NT2/D1 (cell line): ENCODE results near the gene SAA1.
"Not testable (repeated sequence)": the region's sequence is repeated elsewhere in the genome, so short reads cannot be mapped to it uniquely, and the experiment has no call there.

Experiments
- DNase-seq: peaks from one replicate; pipeline ENCODE4 v3.0.0-alpha.2; 2011; ENCODE audit warnings: low read depth, low spot score
- H3K27me3 ChIP-seq: 2 replicates; pipeline ENCODE4 v1.6.0; 2011; ENCODE audit warnings: mild to moderate bottlenecking; ENCODE audit not compliant: insufficient read length, insufficient read depth
- H3K36me3 ChIP-seq: 2 replicates; pipeline ENCODE4 v1.6.1; 2011; ENCODE audit warnings: mild to moderate bottlenecking, low read length, mixed read lengths; ENCODE audit not compliant: insufficient read depth, insufficient read length
- H3K4me1 ChIP-seq: 2 replicates; pipeline ENCODE4 v1.5.1; 2011; ENCODE audit not compliant: insufficient read depth, insufficient read length
- H3K4me3 ChIP-seq: 2 replicates; pipeline ENCODE4 v1.5.1; 2011; ENCODE audit warnings: low read depth; ENCODE audit not compliant: insufficient read length
- H3K9ac ChIP-seq: 2 replicates; pipeline ENCODE4 v1.6.0; 2011; ENCODE audit warnings: low read depth; ENCODE audit not compliant: insufficient read length
- H3K9me3 ChIP-seq: 2 replicates; pipeline ENCODE4 v1.5.1; 2011; ENCODE audit warnings: mild to moderate bottlenecking, low read length; ENCODE audit not compliant: insufficient read depth
- SUZ12 ChIP-seq: IDR thresholded peaks from 2 replicates; pipeline ENCODE4 v1.6.1; 2011; ENCODE audit not compliant: insufficient read length, insufficient read depth; ENCODE audit errors: extremely low read depth
- YY1 ChIP-seq: IDR thresholded peaks from 2 replicates; pipeline ENCODE4 v1.6.1; 2011; ENCODE audit not compliant: insufficient read length, insufficient read depth
- ZNF274 ChIP-seq: IDR thresholded peaks from 2 replicates; pipeline ENCODE4 v1.6.1; 2011; ENCODE audit warnings: mild to moderate bottlenecking, low read depth, low read length

SAA1 gene

DNA sequence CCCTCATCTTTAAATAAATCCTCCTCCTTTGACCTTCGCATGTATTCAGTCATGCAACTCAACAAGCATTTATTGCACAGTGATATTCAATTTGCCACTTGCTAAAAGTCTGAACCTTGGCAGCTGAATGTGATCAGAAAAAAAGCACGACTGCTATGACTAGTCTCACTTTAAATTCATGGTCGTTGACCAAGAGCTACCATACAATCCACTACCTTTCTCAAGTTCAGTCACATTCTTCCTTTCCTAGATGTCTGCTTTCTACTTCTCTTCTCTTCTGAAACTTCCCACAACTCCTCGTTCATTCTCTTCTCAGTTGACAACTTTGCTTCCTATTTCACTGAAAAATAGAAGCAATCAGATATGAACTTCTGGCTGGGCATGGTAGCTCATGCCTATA lies 2.0 kb upstream of the SAA1 start:
- no peak overlapping the region for H3K4me3 ChIP-seq
- no peak for DNase-seq
- no peaks in the 10 kb centered on the region for H3K4me1 ChIP-seq
- no peaks in the 10 kb centered on the region for H3K9me3 ChIP-seq
- H3K36me3 ChIP-seq: no peaks in the 10 kb centered on the region
- H3K9ac ChIP-seq: no peak overlapping the region
- TF ChIP-seq YY1: no peak
- no peak for TF ChIP-seq SUZ12
- no peak for TF ChIP-seq ZNF274
- H3K27me3 ChIP-seq: no peaks in the 10 kb centered on the region

DNA sequence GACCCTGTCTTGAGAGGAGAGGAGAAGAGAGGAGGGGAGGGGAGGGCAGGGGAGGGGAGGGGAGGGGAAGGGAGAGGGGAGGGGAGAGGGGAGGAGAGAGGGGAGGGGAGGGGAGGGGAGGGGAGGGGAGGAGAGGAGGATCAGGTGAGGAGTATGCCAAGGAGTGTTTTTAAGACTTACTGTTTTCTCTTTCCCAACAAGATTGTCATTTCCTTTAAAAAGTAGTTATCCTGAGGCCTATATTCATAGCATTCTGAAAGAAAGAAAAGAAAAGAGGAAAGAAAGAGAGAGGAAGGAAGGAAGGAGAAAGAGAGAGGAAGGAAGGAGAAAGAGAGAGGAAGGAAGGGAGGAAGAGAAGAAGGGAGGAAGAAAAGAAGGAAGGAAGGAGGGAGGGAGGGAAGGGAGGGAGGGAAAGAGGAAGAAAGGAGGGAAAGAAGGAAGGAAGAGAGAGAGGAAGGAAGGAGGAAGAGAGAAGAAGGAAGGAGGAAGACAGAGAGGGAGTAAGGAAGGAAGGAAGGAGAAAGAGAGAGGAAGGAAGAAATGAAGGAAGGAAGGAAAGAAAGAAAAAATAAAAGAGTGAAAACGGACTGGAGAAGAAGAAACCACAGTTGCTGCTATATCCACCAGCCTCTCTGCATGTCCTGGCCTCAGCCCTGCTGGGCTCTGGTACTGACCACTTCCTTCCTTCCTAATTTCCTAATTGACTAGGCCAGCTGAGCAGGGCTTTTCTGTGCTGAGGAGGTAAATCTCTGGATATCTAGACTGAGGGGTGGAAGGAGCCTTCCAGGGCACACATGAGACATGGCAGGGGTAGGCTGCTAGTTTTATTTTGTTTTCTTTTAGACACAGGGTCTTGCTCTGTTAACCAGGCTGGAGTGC lies 1.1 kb upstream of the SAA1 start:
- TF ChIP-seq YY1: no peak
- no peak for TF ChIP-seq SUZ12
- TF ChIP-seq ZNF274: no peak
- no peak for DNase-seq
- Histone ChIP-seq H3K9ac (no peak overlapping the region), H3K4me1 (no peaks in the 10 kb centered on the region), H3K9me3 (no peaks in the 10 kb centered on the region), H3K27me3 (no peaks in the 10 kb centered on the region), H3K4me3 (no peak overlapping the region), H3K36me3 (no peaks in the 10 kb centered on the region)

DNA sequence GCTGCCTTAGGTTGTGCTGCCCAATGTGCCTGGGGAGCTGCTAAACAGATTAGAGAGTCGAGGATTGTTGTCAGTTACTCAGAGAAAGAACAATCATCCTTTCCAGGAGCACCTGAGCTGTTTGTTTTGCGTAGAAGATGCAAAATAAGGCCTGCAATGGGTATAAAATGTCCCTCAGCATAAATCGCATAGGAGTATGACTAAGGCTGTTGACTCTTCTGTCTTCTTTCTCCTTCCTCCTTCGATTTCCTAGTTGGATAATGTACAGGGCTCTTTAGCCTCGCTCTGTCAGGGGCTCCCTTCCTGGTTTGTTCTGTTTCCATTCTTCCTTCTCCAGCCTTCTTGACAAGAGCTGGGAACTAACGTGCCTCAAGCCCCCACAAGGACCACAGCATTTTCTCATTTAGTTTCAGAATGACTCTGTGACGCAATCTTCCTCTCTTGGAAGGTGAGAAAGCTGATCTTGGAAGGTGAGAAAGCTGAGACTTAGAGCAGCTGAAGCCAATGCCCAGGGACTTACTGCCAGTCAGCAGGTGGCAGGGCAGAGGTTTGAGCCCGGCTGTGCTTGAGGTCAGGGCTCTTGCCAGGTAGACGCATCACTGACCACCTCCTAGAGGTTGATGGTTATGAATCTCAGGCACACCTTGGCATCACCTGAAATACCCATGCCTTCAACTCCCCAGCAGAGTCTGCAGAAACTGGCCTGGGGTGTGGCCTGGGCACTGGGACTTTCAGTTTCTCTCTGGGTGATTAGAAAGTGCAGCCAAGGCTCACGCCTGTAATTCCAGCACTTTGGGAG lies 1.5 kb downstream of the SAA1 start:
- not testable (repeated sequence) for H3K4me3 ChIP-seq, H3K9ac ChIP-seq, H3K27me3 ChIP-seq, DNase-seq, H3K36me3 ChIP-seq, H3K9me3 ChIP-seq, H3K4me1 ChIP-seq

DNA sequence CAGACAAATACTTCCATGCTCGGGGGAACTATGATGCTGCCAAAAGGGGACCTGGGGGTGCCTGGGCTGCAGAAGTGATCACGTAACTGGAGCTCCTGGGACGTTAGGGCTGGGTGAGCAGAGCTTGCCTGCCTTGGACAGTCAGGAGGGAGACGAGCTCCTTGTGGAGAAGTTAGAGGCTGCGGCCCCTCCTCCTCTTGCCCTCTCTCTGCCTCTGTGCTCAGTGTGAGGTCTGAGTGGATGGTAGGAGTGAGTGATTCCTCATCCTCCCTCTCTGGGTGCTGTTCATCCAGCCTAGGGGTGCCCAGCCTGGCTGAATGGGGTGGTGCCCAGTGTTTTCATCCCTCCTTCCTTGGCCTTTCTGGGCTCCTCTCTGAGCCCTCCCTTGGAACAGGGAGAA lies 3.2 kb downstream of the SAA1 start:
- not testable (repeated sequence) for H3K9me3 ChIP-seq, H3K36me3 ChIP-seq, H3K4me1 ChIP-seq, DNase-seq, H3K4me3 ChIP-seq, H3K27me3 ChIP-seq
- peak overlapping the region; percentile 32 for H3K9ac ChIP-seq

DNA sequence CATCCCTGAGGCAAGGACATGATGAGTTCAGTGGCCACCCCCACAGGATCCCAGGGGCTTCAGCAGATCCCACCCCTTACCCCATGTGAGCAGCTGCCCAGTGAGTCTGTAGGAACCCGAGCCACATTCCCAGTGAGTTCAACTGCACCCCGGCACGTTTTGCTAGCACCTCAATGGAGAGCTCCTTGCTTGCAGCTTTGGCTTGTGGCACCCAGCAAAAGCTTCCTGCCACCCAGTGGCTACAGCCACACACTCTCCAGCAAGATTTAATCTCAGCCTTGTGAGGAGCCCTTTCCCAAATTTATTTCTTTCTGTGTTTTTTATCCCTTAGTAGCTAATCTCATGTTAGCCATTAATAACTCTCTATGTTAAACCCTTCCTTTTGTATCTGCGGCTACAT lies 4.0 kb downstream of the SAA1 start:
- H3K9me3 ChIP-seq: no peaks in the 10 kb centered on the region
- H3K4me3 ChIP-seq: no peak overlapping the region
- H3K27me3 ChIP-seq: no peaks in the 10 kb centered on the region
- TF ChIP-seq ZNF274 (no peak), SUZ12 (no peak), YY1 (no peak)
- no peaks in the 10 kb centered on the region for H3K4me1 ChIP-seq
- DNase-seq: no peak
- no peak overlapping the region for H3K9ac ChIP-seq
- no peaks in the 10 kb centered on the region for H3K36me3 ChIP-seq

DNA sequence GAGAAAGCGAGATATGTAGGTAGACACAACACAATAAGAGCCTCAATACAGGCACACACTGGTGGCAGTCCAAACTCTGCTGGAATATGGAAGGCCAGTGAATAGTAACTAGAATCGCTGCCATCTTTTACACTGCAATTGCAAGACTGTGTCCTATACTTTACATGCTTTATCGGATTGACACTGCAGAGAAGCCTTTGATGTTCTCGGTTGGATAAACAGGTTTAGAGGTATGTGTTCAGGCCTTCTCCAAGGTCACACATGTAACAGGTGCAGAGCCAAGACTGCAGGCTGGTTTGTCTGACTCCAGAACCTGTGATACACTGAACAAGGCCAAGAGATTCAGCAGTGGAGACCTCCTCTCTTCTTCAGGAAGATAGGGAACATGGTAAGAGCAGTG lies 5.1 kb downstream of the SAA1 start:
- H3K4me1 ChIP-seq: no peaks in the 10 kb centered on the region
- H3K36me3 ChIP-seq: no peaks in the 10 kb centered on the region
- no peak overlapping the region for H3K4me3 ChIP-seq
- no peak for TF ChIP-seq ZNF274
- TF ChIP-seq SUZ12: no peak
- no peak for TF ChIP-seq YY1
- no peak overlapping the region for H3K9ac ChIP-seq
- H3K27me3 ChIP-seq: no peaks in the 10 kb centered on the region
- no peaks in the 10 kb centered on the region for H3K9me3 ChIP-seq
- DNase-seq: no peak

DNA sequence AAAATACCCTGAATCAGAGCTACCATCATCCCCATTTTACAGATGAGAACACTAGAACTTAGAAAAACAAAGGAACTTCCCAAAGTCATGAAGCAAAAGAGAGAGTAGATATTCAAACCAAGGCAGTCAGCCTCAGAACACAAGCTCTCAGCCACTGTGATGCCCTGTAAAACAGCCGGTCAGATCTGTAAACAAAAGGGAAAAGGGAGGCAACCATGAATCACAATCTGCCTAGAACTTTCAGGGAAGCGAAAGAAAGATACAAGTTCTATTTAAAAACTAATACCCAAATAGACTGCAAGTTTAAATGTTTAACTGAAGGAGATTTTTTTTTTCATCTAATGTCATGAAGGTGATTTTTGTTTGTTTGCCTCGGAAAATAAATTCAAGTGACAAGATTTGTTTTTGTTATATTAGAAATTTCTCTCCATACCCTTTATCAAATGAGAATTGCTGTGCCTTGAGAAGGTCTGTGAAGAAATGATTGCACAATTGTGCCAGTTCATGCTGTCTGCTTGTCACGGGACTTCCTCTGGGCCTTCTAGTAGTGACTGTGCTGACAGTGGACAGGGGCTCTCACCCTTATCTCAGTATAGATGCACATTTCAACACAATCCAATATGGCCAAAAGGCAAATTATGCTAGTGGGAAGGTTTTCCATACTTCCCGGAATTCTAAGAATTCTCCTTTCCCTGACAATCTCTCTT lies 11.7 kb downstream of the SAA1 start:
- Histone ChIP-seq H3K27me3 (no peaks in the 10 kb centered on the region), H3K4me1 (no peaks in the 10 kb centered on the region), H3K9me3 (no peaks in the 10 kb centered on the region; the same call in 1 of the 2 replicates), H3K4me3 (no peak overlapping the region), H3K36me3 (peaks cover 26% of the 10 kb centered on the region), H3K9ac (no peak overlapping the region)
- no peak for DNase-seq
- TF ChIP-seq ZNF274 (no peak), YY1 (no peak), SUZ12 (no peak)
